Cardiac septum (tissue), 1 donor: ENCODE data around the gene GNG10. TPM values are rescaled to one million over a fixed set of nuclear protein-coding genes. Genes with fewer than 3 reads are reported as not detected.
A peak's percentile ranks its signal among the peaks of the same experiment; 100 is the strongest.
"Not testable (repeated sequence)": the region's sequence is repeated elsewhere in the genome, so short reads cannot be mapped to it uniquely, and the experiment has no call there.

Source experiments
- DNase-seq: peaks from one replicate; pipeline ENCODE4 v3.0.0-alpha.2; 2020; ENCODE audit warnings: low spot score
- intact Hi-C: fragments of 100-400 bp; cut with DNase I; formaldehyde crosslinking; loops from one replicate; pipeline ENCODE4 v1.14.0; 2022
- total RNA-seq: library from RNA; stranded (reverse); fragmentation: NEBNext Ultra II Directional; extraction: Animal tissue kit (Norgen Biotek cat#: 25700); gene quantifications from one replicate; pipeline ENCODE4 v1.2.1, GENCODE V29; 2021
- donor health status: DM: no; HTN: no; CAD: no.

The GNG10 gene
- total RNA-seq, 1 donor from 2014 or later, result 36.4 TPM

GRCh38 chr9:111645806-111646205 lies 15.6 kb upstream of the GNG10 start:
- DNase-seq, result no peak
- intact Hi-C loops, result no loop called here

GRCh38 chr9:111646417-111646816 lies 15.0 kb upstream of the GNG10 start:
- intact Hi-C loops, result no loop called here

GRCh38 chr9:111648066-111648465 lies 13.3 kb upstream of the GNG10 start:
- intact Hi-C loops, result no loop called here
- DNase-seq, result no peak

More at GRCh38 chr9:111646417-111646816, 15.0 kb upstream of the GNG10 start:
- no peak for DNase-seq

- DNase-seq, result no peak
- intact Hi-C loops, result no loop called here
Measured at GRCh38 chr9:111649016-111649415, 12.4 kb upstream of the GNG10 start.

- intact Hi-C loops, result no loop called here
- DNase-seq, result no peak
Measured at GRCh38 chr9:111657051-111657450, 4.4 kb upstream of the GNG10 start.

GRCh38 chr9:111658943-111659342 lies 2.5 kb upstream of the GNG10 start:
- no peak for DNase-seq
- intact Hi-C loops, result no loop called here

- no peak for DNase-seq
- intact Hi-C loops, result loop anchor here (2.0 kb wide), 1 partner anchor 29 kb away; the partner anchor contains the start of gene DNAJC25
Measured at GRCh38 chr9:111659691-111660090, 1.7 kb upstream of the GNG10 start.

- peak; percentile 77 for DNase-seq
- intact Hi-C loops, result loop anchor here (2.0 kb wide), 1 partner anchor 31 kb away; the partner anchor contains the start of gene DNAJC25
Measured at GRCh38 chr9:111661802-111662521, 557 bp downstream of the GNG10 start.

- intact Hi-C loops, result no loop called here
- no peak for DNase-seq
Measured at GRCh38 chr9:111662576-111663300, 1.3 kb downstream of the GNG10 start.

- no peak for DNase-seq
- intact Hi-C loops, result no loop called here
Measured at GRCh38 chr9:111663301-111663823, 2.0 kb downstream of the GNG10 start.

GRCh38 chr9:111668026-111668573 lies 6.7 kb downstream of the GNG10 start:
- intact Hi-C loops, result no loop called here
- DNase-seq, result no peak

GRCh38 chr9:111668601-111669000 lies 7.2 kb downstream of the GNG10 start:
- intact Hi-C loops, DNase-seq: not testable (repeated sequence)

- intact Hi-C loops, result no loop called here
- no peak for DNase-seq
Measured at GRCh38 chr9:111674319-111674718, 12.9 kb downstream of the GNG10 start.

- no peak for DNase-seq
- intact Hi-C loops, result no loop called here
Measured at GRCh38 chr9:111676116-111676515, 14.7 kb downstream of the GNG10 start.

- DNase-seq, result no peak
- intact Hi-C loops, result no loop called here
Measured at GRCh38 chr9:111678293-111678692, 16.9 kb downstream of the GNG10 start.

GRCh38 chr9:111679199-111679598 lies 17.8 kb downstream of the GNG10 start:
- no peak for DNase-seq
- intact Hi-C loops, result no loop called here

- DNase-seq, result no peak
- intact Hi-C loops, result no loop called here
Measured at GRCh38 chr9:111683392-111683791, 22.0 kb downstream of the GNG10 start.

- DNase-seq, result no peak
- intact Hi-C loops, result no loop called here
Measured at GRCh38 chr9:111691672-111692329, 30.4 kb downstream of the GNG10 start.

GRCh38 chr9:111696796-111697195 lies 35.4 kb downstream of the GNG10 start:
- DNase-seq, result no peak
- intact Hi-C loops, result no loop called here

- DNase-seq, result no peak
- intact Hi-C loops, result no loop called here
Measured at GRCh38 chr9:111700776-111701175, 39.4 kb downstream of the GNG10 start.
